ENCODE results near the gene FBXL22. TPM values are rescaled to one million over a fixed set of nuclear protein-coding genes. Genes with fewer than 3 reads are reported as not detected.

Gene FBXL22
- total and polyA plus RNA-seq, 2 of the 8 experiments (the other 6 are each of a cell fraction or from before 2014, with no cell fraction given), result 0.09 to 0.47 TPM

DNA sequence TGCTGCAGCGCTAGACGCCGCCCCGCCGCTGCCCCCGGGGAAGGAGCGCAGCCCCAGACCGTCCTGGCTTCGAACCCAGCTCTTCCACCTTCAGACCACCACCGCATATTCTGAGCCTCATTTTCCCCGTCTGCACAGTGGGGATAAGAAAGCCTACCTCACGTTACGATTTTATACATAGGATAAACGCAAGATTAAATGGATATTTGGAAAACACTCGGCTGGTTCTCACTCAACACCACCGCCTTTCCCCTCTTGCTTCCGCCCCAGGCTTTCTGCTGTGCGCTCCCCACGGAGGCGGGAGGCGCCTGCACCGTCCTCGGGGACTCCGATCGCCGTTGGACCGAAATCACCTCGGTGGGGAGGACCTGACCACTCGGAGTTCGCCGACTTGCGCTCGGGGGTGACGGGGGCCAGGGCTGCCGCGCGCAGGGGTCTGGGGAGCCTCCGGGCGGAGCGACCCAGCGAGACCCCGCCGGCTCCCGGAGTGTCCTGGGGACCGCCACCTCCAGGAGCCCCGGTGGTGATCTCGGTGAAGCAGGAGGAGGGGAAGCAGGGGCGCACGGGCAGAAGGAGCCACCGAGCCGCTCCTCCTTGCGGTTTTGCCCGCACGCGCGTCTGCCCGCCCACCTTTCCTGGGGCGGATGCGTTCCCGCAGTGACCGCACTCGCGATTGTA lies 4.0 kb downstream of the FBXL22 start:
- H2BK15ac ChIP-seq (ENCODE audit: low read length), result no peak overlapping the region
- FAIRE-seq (no peak), DNase-seq (ENCODE audit: low read depth in 1 of 2, low spot score in 2 of 2) (peak in 1 of 2 experiments; percentile 65)
- no peak overlapping the region for H2BK20ac ChIP-seq (ENCODE audit: low read length)
- no peak overlapping the region for H2BK5ac ChIP-seq (ENCODE audit: low read depth, low read length)
- H3K9ac ChIP-seq (replicated peaks in 1 of 4; ENCODE audit: extremely low read depth in 1 of 4, low read depth in 3 of 4, low read length in 3 of 4), result peak overlapping the region in 3 of 4 experiments; percentile 29 to 50 (median 39); a peak in 4 of 7 replicates
- peak overlapping the region; percentile 36 to 78 (median 71) for H3K4me3 ChIP-seq (ENCODE audit: extremely low read depth in 1 of 4, insufficient read depth in 2 of 4, low read depth in 3 of 4, low read length in 4 of 4)
- no peaks in the 10 kb centered on the region for H3K9me3 ChIP-seq (ENCODE audit: insufficient read depth in 2 of 2, low read depth in 1 of 2, low read length in 1 of 2)
- no peaks in the 10 kb centered on the region for H3K36me3 ChIP-seq (ENCODE audit: control insufficient read depth in 2 of 4, insufficient read depth in 4 of 4, low read length in 3 of 4)
- no peak overlapping the region for H2AK5ac ChIP-seq (ENCODE audit: low read depth, low read length)
- no peak overlapping the region for H3K14ac ChIP-seq (ENCODE audit: insufficient read length)
- peak overlapping the region; percentile 74 to 97 for H3K4me2 ChIP-seq (ENCODE audit: insufficient read depth in 1 of 2, low read depth in 2 of 2, low read length in 2 of 2)
- TF ChIP-seq CHD1 (IDR thresholded peaks at IDR 0.05; ENCODE audit: low read depth, low read length) (no peak), TAF7 (optimal IDR thresholded peaks at IDR 0.05; ENCODE audit: borderline replicate concordance, low read depth, low read length) (peak; percentile 40), KDM4A (IDR thresholded peaks at IDR 0.05; ENCODE audit: low read depth, low read length, severe bottlenecking) (peak; percentile 61), RNF2 (IDR thresholded peaks at IDR 0.05; ENCODE audit: borderline replicate concordance, low read depth, low read length, missing control alignments, poor library complexity, severe bottlenecking) (no peak), KDM1A (IDR thresholded peaks at IDR 0.05; ENCODE audit: borderline replicate concordance, low read length) (0 out of 2 replicates have a peak, but pooled peaks have one; percentile 45), PHF8 (conservative IDR thresholded peaks at IDR 0.05; ENCODE audit: low read depth, low read length) (peak; percentile 41; the same call in 1 of the 2 replicates), RBBP5 (IDR thresholded peaks at IDR 0.05; ENCODE audit: borderline replicate concordance, low read depth, low read length) (no peak; the same call in 1 of the 2 replicates), YY1 (IDR thresholded peaks at IDR 0.05; ENCODE audit: low read depth, low read length) (no peak)
- no peak overlapping the region for H3K56ac ChIP-seq (replicated peaks; ENCODE audit: insufficient read length, low read depth, low read length)
- H4K91ac ChIP-seq (replicated peaks; ENCODE audit: insufficient read length, low read length), result peak overlapping the region; percentile 75
- H2BK12ac ChIP-seq (ENCODE audit: low read depth, low read length), result no peak overlapping the region
- H3K23me2 ChIP-seq (ENCODE audit: low read depth, low read length), result peaks cover 13% of the 10 kb centered on the region
- no peaks in the 10 kb centered on the region; the same call in 1 of the 2 replicates for H3K79me1 ChIP-seq (ENCODE audit: low read depth, low read length)
- no peak overlapping the region for H3K27ac ChIP-seq (ENCODE audit: low read depth, low read length)
- H3K18ac ChIP-seq (ENCODE audit: extremely low read depth, low read length), result peak overlapping the region; percentile 88
- CTCF ChIA-PET (ENCODE audit: partially characterized antibody), result interaction anchor here (1.2 to 4.3 kb wide), 11 partner anchors 9 to 466 kb away, joined by 3 to 39 read pairs (median 7); no protein-coding TSS in a partner anchor
- peaks cover 0 to 5% of the 10 kb centered on the region in 2 experiments for H4K20me1 ChIP-seq (replicated peaks in 1 of 2; ENCODE audit: control insufficient read depth in 1 of 2, insufficient read depth in 2 of 2, low read length in 2 of 2)
- 2% methylated on average over 55 of the region's 63 CpGs; no CpG with 5 or more reads in 1 of the 2 experiments for WGBS, 2 experiments (ENCODE audit: extremely low coverage in 1 of 2, insufficient coverage in 1 of 2, insufficient read length in 1 of 2, insufficient replicate concordance in 2 of 2, low coverage in 1 of 2, low lambda C conversion rate in 2 of 2, missing lambda C conversion rate in 1 of 2)
- no peak overlapping the region for H3K23ac ChIP-seq (ENCODE audit: insufficient read length)
- H3K4ac ChIP-seq (replicated peaks; ENCODE audit: insufficient read length, low read depth, low read length), result no peak overlapping the region
- peaks cover 0 to 30% (median 19%) of the 10 kb centered on the region in 4 experiments; a peak in 6 of 7 replicates for H3K27me3 ChIP-seq (replicated peaks in 1 of 4; ENCODE audit: control insufficient read depth in 3 of 4, extremely low read depth in 1 of 4, insufficient read depth in 3 of 4, low read length in 3 of 4)
- no peaks in the 10 kb centered on the region for H3K79me2 ChIP-seq (ENCODE audit: control insufficient read depth in 1 of 2, insufficient read depth in 2 of 2, low read length in 2 of 2)
- peak overlapping the region; percentile 89; the same call in 1 of the 2 replicates for H2AFZ ChIP-seq (ENCODE audit: low read length)
- no peak overlapping the region for H2BK120ac ChIP-seq (replicated peaks; ENCODE audit: low read depth, low read length)
- H4K8ac ChIP-seq (ENCODE audit: extremely low read depth, insufficient read depth, low read length), result peak overlapping the region; percentile 58; the same call in 1 of the 2 replicates
- H3K4me1 ChIP-seq (replicated peaks in 1 of 4; ENCODE audit: control insufficient read depth in 3 of 4, insufficient read depth in 4 of 4, low read length in 3 of 4), result peaks cover 0 to 14% (median 7%) of the 10 kb centered on the region in 4 experiments; a peak in 5 of 7 replicates
- POLR2A ChIA-PET (ENCODE audit: partially characterized antibody), result interaction anchor here (0.7 to 1.9 kb wide), 7 partner anchors 9 to 493 kb away, joined by 3 to 11 read pairs (median 4); partner anchors contain the start of genes CIAO2A and USP3
- peak overlapping the region; percentile 25 for H4K5ac ChIP-seq (ENCODE audit: insufficient read length, low read depth, low read length)

All from H1 (cell line).